Gastrocnemius medialis (tissue), 4 donors: ENCODE results near the gene RERE.

Experiments
- CTCF ChIP-seq, 5 experiments: fragments of 450-650 bp in 3 of 5; fragments of 200-600 bp in 2 of 5; sonication (generic) in 2 of 5; IDR thresholded peaks in 4 of 5; conservative IDR thresholded peaks in 1 of 5; 1 replicate in 4 of 5; 2 replicates in 1 of 5; pipeline ENCODE4 v1.5.1; 2016 to 2019; ENCODE audit warnings: antibody characterized with exemption in 5 of 5, mild to moderate bottlenecking in 3 of 5, moderate library complexity in 3 of 5
- POLR2A ChIP-seq, 2 donors: fragments of 450-650 bp; IDR thresholded peaks; one replicate each; pipeline ENCODE4 v1.6.1; 2017; ENCODE audit warnings: antibody characterized with exemption in 2 of 2, mild to moderate bottlenecking in 2 of 2, moderate library complexity in 2 of 2

- TF ChIP-seq CTCF (IDR thresholded peaks at IDR 0.05 in 4 of 5, conservative IDR thresholded peaks at IDR 0.05 in 1 of 5): no peak
- no peak for TF ChIP-seq POLR2A (IDR thresholded peaks at IDR 0.05)
Measured at GRCh38 chr1:8467308-8467707, 350.1 kb downstream of the RERE start.
